Activated T-cell treated with anti-CD3 and anti-CD28 coated beads, Interleukin-2, amount 50 U/mL, for 4 hours (primary cell): Measurements from ENCODE around the gene AQP5. TPM values are rescaled to one million over a fixed set of nuclear protein-coding genes. Genes with fewer than 3 reads are reported as not detected.

Source experiments
- ATAC-seq, 2 donors: fragments of 200-7000 bp; cut with Tn5 transposase; one replicate each; pipeline ENCODE4 v1.10.0; 2021
- DNase-seq: peaks from one replicate; pipeline ENCODE4 v3.0.0-alpha.2; 2020
- H3K27me3 Mint-ChIP-seq: one replicate; pipeline ENCODE4 v1.8.0; 2021; ENCODE audit warnings: low read depth, mixed read lengths
- H3K36me3 Mint-ChIP-seq: one replicate; pipeline ENCODE4 v1.8.0; 2022; ENCODE audit warnings: mixed read lengths; ENCODE audit not compliant: insufficient read depth
- H3K4me1 Mint-ChIP-seq: one replicate; pipeline ENCODE4 v1.8.0; 2021; ENCODE audit warnings: low read depth, mixed read lengths
- H3K4me3 Mint-ChIP-seq: one replicate; pipeline ENCODE4 v1.8.0; 2021; ENCODE audit warnings: mild to moderate bottlenecking, moderate library complexity, mixed read lengths
- H3K9me3 Mint-ChIP-seq: one replicate; pipeline ENCODE4 v1.8.0; 2021; ENCODE audit warnings: mixed read lengths
- total RNA-seq, 3 donors: library from RNA; stranded (reverse); gene quantifications; one replicate each; pipeline ENCODE4 v1.2.1, GENCODE V29; 2021

AQP5 gene
- total RNA-seq, 3 donors from 2014 or later, result not detected

DNA sequence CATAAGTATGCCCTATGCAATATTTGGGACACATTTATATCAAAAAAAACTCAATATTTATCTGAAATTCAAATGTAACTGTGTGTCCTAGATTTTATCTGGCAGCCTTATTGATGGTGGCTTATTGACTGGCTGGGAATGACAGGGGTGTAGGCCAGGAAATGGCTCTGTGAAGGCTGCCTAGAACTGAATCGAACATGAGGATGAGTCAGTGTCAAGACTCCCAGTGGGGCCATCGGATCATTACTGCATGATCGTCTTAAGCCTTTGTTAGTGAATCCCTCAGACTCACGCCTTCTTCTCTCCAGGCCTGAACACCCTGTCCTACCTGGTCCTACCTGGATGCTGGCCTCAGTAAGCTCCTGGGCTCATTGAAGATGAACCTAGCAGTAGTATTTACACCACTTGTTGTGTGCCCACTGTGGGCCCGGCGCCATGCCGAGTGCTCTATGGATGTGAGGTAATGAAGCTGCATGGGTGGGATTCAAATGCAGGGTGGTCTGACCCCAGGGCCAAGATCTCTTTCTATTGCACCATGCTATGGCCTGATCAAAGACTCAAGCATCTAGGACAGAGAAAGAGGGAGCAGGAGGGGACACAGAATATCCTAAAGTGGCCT, 36.9 kb upstream of the AQP5 start:
- Mint-ChIP-seq H3K27me3 (peaks cover 6% of the 10 kb centered on the region), H3K4me3 (no peak overlapping the region), H3K4me1 (no peaks in the 10 kb centered on the region), H3K36me3 (no peaks in the 10 kb centered on the region), H3K9me3 (no peaks in the 10 kb centered on the region)
- DNase-seq (no peak), ATAC-seq (no peak)

GRCh38 chr12:49925433-49926204, 36.1 kb upstream of the AQP5 start:
- no peaks in the 10 kb centered on the region for H3K9me3 Mint-ChIP-seq
- H3K4me1 Mint-ChIP-seq, result no peaks in the 10 kb centered on the region
- ATAC-seq (no peak), DNase-seq (no peak)
- no peaks in the 10 kb centered on the region for H3K36me3 Mint-ChIP-seq
- H3K4me3 Mint-ChIP-seq, result no peak overlapping the region
- H3K27me3 Mint-ChIP-seq, result peaks cover 6% of the 10 kb centered on the region

DNA sequence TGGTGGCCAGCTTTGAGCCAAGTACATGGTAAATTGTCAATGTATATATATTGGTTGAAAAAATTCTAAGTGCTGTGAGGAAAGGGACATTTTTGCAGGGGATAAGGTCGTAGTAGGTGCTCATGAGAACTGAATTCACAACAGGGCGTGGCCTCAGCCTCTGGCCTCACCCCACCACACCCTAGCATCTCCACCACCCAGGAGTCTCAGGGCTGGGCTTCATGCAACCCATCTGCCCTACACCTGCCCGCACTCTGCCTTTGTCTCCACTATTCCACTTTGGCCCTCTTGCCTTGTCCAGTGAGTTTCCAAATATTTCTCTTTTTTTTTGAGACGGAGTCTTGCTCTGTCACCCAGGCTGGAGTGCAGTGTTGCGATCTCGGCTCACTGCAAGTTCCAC, 33.2 kb upstream of the AQP5 start:
- Mint-ChIP-seq H3K27me3 (peaks cover 6% of the 10 kb centered on the region), H3K4me3 (no peak overlapping the region), H3K36me3 (no peaks in the 10 kb centered on the region), H3K9me3 (no peaks in the 10 kb centered on the region), H3K4me1 (no peaks in the 10 kb centered on the region)
- ATAC-seq (no peak), DNase-seq (no peak)

GRCh38 chr12:49929581-49929980, 32.1 kb upstream of the AQP5 start:
- H3K4me1 Mint-ChIP-seq, result no peaks in the 10 kb centered on the region
- no peak overlapping the region for H3K4me3 Mint-ChIP-seq
- H3K36me3 Mint-ChIP-seq, result no peaks in the 10 kb centered on the region
- H3K9me3 Mint-ChIP-seq, result no peaks in the 10 kb centered on the region
- peaks cover 6% of the 10 kb centered on the region for H3K27me3 Mint-ChIP-seq
- DNase-seq, result no peak
- ATAC-seq, result no peak

- no peak overlapping the region for H3K4me3 Mint-ChIP-seq
- ATAC-seq, result peak; percentile 69 to 70
- no peak for DNase-seq
- no peaks in the 10 kb centered on the region for H3K4me1 Mint-ChIP-seq
- no peaks in the 10 kb centered on the region for H3K9me3 Mint-ChIP-seq
- peaks cover 11% of the 10 kb centered on the region for H3K27me3 Mint-ChIP-seq
- no peaks in the 10 kb centered on the region for H3K36me3 Mint-ChIP-seq
Measured at GRCh38 chr12:49930515-49931288, 31.0 kb upstream of the AQP5 start.

GRCh38 chr12:49932023-49932422, 29.6 kb upstream of the AQP5 start:
- no peaks in the 10 kb centered on the region for H3K36me3 Mint-ChIP-seq
- no peaks in the 10 kb centered on the region for H3K9me3 Mint-ChIP-seq
- no peak for ATAC-seq
- no peak overlapping the region for H3K4me3 Mint-ChIP-seq
- H3K27me3 Mint-ChIP-seq, result peaks cover 17% of the 10 kb centered on the region
- no peaks in the 10 kb centered on the region for H3K4me1 Mint-ChIP-seq
- DNase-seq, result no peak

- H3K4me3 Mint-ChIP-seq, result no peak overlapping the region
- DNase-seq (no peak), ATAC-seq (no peak)
- no peaks in the 10 kb centered on the region for H3K9me3 Mint-ChIP-seq
- H3K4me1 Mint-ChIP-seq, result no peaks in the 10 kb centered on the region
- peaks cover 17% of the 10 kb centered on the region for H3K27me3 Mint-ChIP-seq
- no peaks in the 10 kb centered on the region for H3K36me3 Mint-ChIP-seq
Measured at GRCh38 chr12:49932533-49933130, 29.0 kb upstream of the AQP5 start.

DNA sequence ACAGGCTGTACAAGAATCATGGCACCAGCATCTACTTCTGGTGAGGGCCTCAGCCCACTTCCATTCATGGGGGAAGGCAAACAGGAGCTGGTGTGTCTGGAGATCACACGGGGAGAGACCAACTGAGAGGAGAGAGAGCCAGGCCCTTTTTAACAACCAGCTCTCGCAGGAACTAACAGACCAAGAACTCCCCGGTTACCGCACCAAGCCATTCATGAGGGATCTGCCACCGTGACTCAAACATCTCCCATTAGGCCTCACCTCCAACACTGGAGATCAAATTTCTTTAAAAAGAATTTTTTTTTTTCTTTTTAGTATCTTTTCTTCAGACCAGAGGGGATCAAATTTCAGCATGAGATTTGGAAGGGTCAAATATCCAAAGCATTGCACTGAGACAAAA, 27.9 kb upstream of the AQP5 start:
- ATAC-seq, result no peak
- Mint-ChIP-seq H3K4me3 (no peak overlapping the region), H3K4me1 (no peaks in the 10 kb centered on the region), H3K27me3 (peaks cover 17% of the 10 kb centered on the region), H3K9me3 (no peaks in the 10 kb centered on the region), H3K36me3 (no peaks in the 10 kb centered on the region)
- DNase-seq, result no peak

DNA sequence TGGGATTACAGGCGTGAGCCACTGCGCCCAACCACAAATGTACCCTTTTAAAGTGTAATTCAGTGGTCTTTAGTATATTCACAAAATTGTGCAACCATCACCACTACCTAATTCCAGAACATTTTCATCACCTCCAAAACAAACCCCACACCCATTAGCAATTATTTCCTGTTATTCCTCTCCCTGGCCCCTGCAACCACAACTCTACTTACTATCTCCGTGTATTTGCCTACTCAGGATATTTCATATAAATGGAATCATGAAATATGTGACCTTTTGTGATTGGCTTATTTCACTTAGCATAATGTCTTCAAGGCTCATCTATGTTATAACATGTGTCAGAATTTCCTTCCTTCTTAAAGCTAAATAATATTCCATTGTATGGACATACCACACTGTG, 27.2 kb upstream of the AQP5 start:
- H3K27me3 Mint-ChIP-seq, result peaks cover 11% of the 10 kb centered on the region
- ATAC-seq (no peak), DNase-seq (no peak)
- no peaks in the 10 kb centered on the region for H3K36me3 Mint-ChIP-seq
- H3K9me3 Mint-ChIP-seq, result no peaks in the 10 kb centered on the region
- H3K4me3 Mint-ChIP-seq, result no peak overlapping the region
- no peaks in the 10 kb centered on the region for H3K4me1 Mint-ChIP-seq

- H3K27me3 Mint-ChIP-seq, result peaks cover 11% of the 10 kb centered on the region
- DNase-seq (no peak), ATAC-seq (no peak)
- no peak overlapping the region for H3K4me3 Mint-ChIP-seq
- H3K9me3 Mint-ChIP-seq, result no peaks in the 10 kb centered on the region
- H3K4me1 Mint-ChIP-seq, result peaks cover 3% of the 10 kb centered on the region
- H3K36me3 Mint-ChIP-seq, result no peaks in the 10 kb centered on the region
Measured at GRCh38 chr12:49936925-49937324, 24.7 kb upstream of the AQP5 start.

DNA sequence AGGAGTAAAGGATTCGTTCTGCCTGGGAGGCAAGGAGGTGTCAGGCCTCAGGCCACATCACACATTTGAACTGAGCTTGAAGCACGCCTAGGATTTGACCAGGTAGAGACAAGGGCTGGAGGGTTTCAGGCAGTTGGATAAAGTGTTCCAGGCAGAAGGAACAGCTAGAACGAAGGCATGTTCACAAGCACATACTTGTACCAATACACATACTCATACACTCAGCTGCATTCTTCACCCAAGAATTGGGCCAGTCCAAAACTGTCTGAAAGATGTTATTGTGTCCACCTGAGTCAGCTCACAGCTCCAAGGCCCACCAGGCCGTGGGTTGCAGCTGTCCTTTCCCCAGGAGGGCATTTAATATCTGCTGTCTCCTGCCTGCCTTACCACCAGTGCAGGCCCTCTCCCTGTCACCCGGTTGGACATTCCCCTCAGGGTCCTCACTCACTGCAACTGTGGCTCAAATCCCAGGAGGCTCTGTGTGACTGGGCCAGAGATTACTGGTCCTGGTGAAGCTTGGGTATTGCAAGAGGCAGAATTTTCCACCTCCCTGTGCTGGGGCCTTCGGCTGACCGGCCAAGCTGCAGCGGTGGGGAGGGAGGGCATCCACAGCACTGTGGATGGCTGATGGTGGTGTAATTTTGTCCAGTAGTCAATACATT, 23.9 kb upstream of the AQP5 start:
- ATAC-seq (no peak), DNase-seq (no peak)
- H3K9me3 Mint-ChIP-seq, result no peaks in the 10 kb centered on the region
- H3K4me3 Mint-ChIP-seq, result no peak overlapping the region
- H3K27me3 Mint-ChIP-seq, result peaks cover 11% of the 10 kb centered on the region
- no peaks in the 10 kb centered on the region for H3K36me3 Mint-ChIP-seq
- H3K4me1 Mint-ChIP-seq, result peaks cover 10% of the 10 kb centered on the region

DNA sequence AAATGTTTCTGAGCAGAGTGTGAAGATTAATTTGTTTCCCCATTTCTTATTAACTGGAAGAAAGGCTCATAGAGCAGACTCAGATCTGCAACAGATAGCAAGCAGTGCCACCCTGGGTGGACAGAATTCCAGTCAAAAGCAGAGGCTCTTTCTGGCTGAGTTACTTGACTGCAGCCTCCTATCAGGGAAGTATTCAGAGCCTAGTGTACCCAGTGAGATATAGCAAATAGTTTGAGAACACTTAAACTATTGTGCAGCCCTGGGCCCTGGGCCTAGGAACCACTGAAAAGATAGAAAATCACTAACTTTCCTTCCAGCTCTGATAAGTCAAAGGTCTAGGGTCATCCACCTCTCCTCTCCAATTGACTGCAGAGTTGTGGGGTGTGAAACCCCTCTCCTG, 22.4 kb upstream of the AQP5 start:
- ATAC-seq (no peak), DNase-seq (no peak)
- peaks cover 11% of the 10 kb centered on the region for H3K27me3 Mint-ChIP-seq
- H3K36me3 Mint-ChIP-seq, result no peaks in the 10 kb centered on the region
- H3K4me3 Mint-ChIP-seq, result no peak overlapping the region
- H3K4me1 Mint-ChIP-seq, result peaks cover 18% of the 10 kb centered on the region
- no peaks in the 10 kb centered on the region for H3K9me3 Mint-ChIP-seq

DNA sequence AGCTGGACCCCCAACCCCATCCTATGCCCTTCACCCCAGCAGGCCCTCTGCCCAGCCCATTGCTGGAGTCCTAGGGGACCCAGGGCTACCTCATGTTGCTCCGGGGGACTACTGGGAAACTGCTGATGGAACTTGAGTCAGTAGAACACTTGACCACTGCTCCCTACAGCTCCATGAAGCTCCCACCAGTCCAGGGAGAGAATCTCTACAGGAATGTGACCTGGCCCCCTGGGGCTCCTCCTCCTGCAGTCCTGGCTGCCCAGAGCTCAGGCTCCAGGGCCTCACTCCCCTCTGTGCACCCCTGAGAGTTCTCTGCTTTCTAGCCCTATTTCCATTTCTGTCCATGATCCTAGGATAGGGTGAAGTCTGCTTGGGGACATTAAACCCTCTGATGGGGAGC, 22.0 kb upstream of the AQP5 start:
- Mint-ChIP-seq H3K27me3 (peaks cover 11% of the 10 kb centered on the region), H3K4me3 (no peak overlapping the region), H3K36me3 (no peaks in the 10 kb centered on the region), H3K4me1 (peaks cover 22% of the 10 kb centered on the region), H3K9me3 (no peaks in the 10 kb centered on the region)
- ATAC-seq (no peak), DNase-seq (no peak)
